IPS-18c (cell line): Measurements from ENCODE around the gene CFAP45.

ENCODE experiments used
- H3K4me3 ChIP-seq: 2 replicates; pipeline ENCODE4 v1.7.0; 2013; ENCODE audit warnings: low read depth, mild to moderate bottlenecking, low read length, moderate library complexity; ENCODE audit not compliant: insufficient read depth
- H3K9me3 ChIP-seq: one replicate; pipeline ENCODE4 v1.6.1; 2013; ENCODE audit warnings: mild to moderate bottlenecking, low read length, moderate library complexity; ENCODE audit not compliant: control insufficient read depth, insufficient read depth

CFAP45 gene

DNA sequence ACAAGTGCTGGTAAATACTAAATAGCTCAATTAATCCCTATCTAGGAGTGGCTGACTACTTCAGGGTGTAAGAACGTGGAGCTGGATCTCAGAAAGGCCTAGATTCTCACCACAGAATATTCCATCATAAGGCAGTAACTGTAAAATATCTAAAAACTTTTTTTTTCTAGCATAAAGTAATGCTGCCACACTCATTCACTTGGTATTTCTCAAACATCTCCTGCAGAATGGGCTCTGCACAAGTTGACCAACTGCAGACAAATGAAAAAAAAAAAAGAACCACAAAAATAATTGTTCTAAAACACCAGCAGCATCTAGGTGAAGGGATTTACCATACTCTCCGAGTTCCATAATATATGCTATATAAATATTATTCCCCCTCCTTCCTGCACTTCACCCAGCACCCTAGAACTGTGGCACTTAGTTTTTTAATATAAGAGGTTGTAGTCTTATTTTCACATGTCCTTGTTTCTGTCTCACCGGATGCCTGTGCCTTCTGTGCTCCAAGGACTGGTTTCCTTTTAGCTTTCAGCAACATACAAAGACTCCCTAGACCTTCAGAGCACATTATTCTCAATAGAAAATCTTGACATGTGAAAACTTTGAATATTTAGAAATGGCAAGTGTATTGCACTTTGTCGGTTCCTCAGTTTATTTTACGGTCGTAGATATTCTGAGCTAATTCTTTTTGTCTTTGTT, 46.4 kb downstream of the CFAP45 start:
- Histone ChIP-seq H3K4me3 (peak overlapping the region; percentile 63), H3K9me3 (peaks cover 3% of the 10 kb centered on the region)

GRCh38 chr1:159851407-159851806, 48.6 kb downstream of the CFAP45 start:
- Histone ChIP-seq H3K9me3 (peaks cover 3% of the 10 kb centered on the region), H3K4me3 (no peak overlapping the region)

DNA sequence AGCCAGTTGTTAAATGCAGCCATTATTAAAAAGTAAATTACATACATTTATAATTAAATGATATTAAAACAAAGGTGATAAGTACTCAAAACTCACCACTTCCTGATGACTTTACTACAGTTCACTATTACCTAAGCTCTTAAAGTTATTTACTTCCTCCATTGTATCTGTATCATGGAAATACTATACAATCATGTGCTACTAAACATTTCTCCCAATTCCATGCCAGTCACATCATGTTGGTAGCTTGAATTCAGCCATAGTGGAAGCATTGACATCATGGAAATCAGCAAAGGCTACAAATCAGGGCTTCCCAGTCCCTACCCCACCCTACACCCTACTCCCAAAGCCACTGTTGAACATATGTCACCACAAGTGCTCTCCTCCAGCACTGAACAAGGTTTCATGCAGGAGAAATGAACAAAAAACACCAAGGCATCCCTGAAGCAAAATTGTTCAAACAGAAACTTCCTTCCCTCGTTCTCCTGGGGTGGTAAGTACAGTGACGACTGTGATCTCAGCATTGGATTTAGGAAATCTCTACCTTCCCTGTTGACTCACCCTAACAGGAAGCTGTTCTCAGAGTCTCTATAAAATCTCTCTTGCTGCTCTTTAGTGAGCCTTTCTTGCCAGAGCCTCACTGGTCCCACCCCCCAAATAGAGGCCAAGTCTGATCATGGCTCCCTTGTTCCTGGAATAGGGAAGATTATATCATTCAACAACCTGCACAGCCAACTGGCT, 50.2 kb downstream of the CFAP45 start:
- H3K4me3 ChIP-seq, result no peak overlapping the region
- peaks cover 3% of the 10 kb centered on the region for H3K9me3 ChIP-seq

GRCh38 chr1:159848326-159848725, 51.6 kb downstream of the CFAP45 start:
- Histone ChIP-seq H3K9me3 (no peaks in the 10 kb centered on the region), H3K4me3 (no peak overlapping the region)

DNA sequence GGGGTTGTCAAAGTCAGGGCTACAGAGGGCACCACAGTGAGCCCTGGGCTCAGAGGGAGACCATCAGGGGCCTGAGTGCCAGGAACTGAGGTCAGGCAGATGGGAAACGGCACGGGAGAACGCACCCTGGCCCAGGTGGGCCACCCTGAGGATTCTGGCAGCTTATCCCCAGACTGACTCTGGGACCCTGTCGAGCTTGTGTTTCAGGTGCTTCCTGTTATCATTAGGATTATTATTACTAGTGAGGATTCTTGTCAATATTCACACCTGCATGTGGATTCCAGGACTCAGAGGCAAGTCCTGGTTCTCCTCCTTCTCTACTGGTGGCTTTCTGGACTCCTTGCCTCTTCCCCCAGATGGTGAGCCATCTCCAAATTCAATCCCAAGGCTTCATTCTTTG, 52.7 kb downstream of the CFAP45 start:
- Histone ChIP-seq H3K4me3 (no peak overlapping the region), H3K9me3 (no peaks in the 10 kb centered on the region)

DNA sequence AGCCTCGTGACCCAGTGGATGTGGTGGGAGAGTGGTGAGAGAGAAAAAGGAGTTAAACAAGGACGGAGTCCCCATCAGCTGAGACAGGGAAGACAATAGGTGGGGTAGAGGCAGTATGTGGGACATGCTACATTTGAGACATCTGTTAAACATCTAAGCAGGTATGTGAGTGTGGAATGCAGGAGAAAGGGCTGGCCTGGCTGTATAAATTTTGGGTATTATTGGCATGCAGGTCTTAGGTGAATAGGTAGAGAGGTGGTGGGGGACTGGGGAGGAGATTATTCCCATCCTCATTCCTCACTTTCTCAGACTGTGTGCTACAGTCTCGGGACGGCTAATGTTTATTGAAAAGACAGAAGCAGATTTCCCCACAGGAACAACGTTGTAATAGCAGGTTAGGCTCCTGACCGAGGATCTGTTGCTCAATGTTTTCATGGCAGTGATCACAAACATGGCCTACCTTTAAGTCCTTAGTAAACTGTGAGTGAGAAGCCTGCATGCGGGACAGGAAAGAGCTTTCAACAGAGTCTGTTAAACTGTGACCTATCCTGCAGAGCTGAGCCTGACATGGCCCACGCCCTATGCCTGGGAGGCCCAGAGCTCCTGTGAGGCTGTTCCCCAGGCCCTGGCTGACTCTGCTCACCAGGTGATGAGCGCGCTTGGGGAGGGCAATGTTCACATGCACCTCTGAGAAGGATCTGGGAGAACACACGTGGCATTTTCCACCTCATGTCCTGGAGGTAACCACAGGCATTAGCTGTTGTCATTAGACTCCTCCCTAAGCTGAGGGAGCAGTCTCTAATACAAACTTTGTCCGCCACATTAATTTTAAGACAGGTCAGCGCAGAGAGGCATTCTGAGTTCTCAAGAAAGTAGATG, 54.0 kb downstream of the CFAP45 start:
- Histone ChIP-seq H3K4me3 (no peak overlapping the region), H3K9me3 (no peaks in the 10 kb centered on the region)

DNA sequence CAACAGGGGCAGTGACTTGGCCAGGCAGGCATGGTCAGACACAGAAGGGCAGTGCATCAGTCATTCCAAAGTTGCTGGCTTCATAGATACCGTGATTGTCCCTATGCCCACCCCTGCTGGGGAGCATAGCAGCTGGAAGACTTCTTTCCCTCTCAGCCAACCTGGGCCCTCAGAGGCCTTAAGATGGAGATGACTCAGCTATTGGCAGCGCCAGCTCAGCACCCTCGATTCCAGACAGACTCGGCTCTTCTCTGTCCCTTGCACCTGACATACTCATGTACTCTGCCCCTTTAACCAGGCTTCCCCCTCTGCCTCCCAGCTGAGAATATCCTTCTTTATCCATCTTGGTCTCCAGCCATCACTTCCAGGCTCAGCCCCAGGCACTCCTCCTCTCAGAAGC, 56.5 kb downstream of the CFAP45 start:
- peaks cover 2% of the 10 kb centered on the region for H3K9me3 ChIP-seq
- no peak overlapping the region for H3K4me3 ChIP-seq

- peaks cover 2% of the 10 kb centered on the region for H3K9me3 ChIP-seq
- no peak overlapping the region for H3K4me3 ChIP-seq
Observed at GRCh38 chr1:159841749-159842148, 58.2 kb downstream of the CFAP45 start.

- peaks cover 2% of the 10 kb centered on the region for H3K9me3 ChIP-seq
- no peak overlapping the region for H3K4me3 ChIP-seq
Observed at GRCh38 chr1:159839116-159839849, 60.7 kb downstream of the CFAP45 start.

GRCh38 chr1:159838715-159839114, 61.2 kb downstream of the CFAP45 start:
- Histone ChIP-seq H3K4me3 (no peak overlapping the region), H3K9me3 (peaks cover 2% of the 10 kb centered on the region)

- Histone ChIP-seq H3K9me3 (peaks cover 2% of the 10 kb centered on the region), H3K4me3 (no peak overlapping the region)
Observed at GRCh38 chr1:159835862-159836525, 64.0 kb downstream of the CFAP45 start.

DNA sequence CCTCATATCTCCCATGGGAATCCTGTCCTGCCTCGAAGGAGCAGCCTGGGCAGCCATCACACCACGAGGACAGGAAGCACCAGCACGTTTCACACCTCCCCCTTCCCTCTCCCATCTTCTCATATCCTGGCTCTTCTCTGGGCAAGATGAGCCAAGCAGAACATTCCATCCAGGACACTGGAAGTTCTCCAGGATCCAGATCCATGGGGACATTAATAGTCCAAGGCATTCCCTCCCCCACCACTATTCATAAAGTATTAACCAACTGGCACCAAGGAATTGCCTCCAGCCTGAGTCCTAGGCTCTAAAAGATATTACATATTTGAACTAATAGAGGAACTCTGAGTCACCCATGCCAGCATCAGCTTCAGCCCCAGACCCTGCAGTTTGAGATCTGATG, 64.6 kb downstream of the CFAP45 start:
- Histone ChIP-seq H3K9me3 (peaks cover 2% of the 10 kb centered on the region), H3K4me3 (no peak overlapping the region)

GRCh38 chr1:159832309-159832708, 67.7 kb downstream of the CFAP45 start:
- Histone ChIP-seq H3K9me3 (no peaks in the 10 kb centered on the region), H3K4me3 (no peak overlapping the region)

DNA sequence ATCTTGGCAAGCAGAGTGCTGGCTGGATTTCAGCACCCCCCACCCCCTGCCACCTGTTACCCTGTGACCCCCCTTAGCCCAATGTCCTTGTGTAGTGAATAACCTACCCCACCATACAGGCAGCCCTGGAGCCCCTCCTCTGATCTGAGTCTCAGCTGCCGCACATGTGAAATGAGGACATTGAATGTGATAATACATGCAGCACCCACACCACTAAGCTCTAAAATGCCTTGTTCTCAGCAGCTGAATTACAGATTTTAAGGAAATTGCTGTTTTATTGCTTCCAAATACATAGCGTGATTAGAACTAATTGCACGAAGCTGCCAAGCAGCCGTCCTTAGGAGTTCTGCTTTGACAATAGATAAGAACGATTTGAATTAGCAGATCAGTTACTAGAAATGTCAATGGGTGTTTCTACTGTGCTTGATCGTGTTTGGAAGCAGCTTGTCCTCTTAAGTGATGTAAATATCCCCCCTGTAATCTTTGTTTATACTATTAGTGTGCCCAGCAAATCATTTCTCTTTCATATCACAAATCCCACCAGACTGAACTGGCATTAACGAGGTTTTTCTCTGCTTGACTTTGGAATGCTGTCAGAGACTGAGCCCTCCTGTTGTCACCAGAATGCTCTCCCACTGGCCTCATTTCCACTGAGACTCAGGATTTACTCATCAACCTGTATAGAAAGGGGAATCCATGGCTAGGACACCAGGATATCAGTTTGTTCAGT, 68.4 kb downstream of the CFAP45 start:
- H3K4me3 ChIP-seq, result no peak overlapping the region
- H3K9me3 ChIP-seq, result no peaks in the 10 kb centered on the region

- Histone ChIP-seq H3K4me3 (no peak overlapping the region), H3K9me3 (no peaks in the 10 kb centered on the region)
Observed at GRCh38 chr1:159830722-159831121, 69.2 kb downstream of the CFAP45 start.

GRCh38 chr1:159829822-159830465, 70.0 kb downstream of the CFAP45 start:
- Histone ChIP-seq H3K4me3 (no peak overlapping the region), H3K9me3 (no peaks in the 10 kb centered on the region)
